ENCODE data around the gene FCHSD2. TPM values are rescaled to one million over a fixed set of nuclear protein-coding genes. Genes with fewer than 3 reads are reported as not detected.
A peak's percentile ranks its signal among the peaks of the same experiment; 100 is the strongest.

The FCHSD2 gene
- total and polyA plus RNA-seq, 10 donors, result 30.2 to 129 (median 69.7) TPM

DNA sequence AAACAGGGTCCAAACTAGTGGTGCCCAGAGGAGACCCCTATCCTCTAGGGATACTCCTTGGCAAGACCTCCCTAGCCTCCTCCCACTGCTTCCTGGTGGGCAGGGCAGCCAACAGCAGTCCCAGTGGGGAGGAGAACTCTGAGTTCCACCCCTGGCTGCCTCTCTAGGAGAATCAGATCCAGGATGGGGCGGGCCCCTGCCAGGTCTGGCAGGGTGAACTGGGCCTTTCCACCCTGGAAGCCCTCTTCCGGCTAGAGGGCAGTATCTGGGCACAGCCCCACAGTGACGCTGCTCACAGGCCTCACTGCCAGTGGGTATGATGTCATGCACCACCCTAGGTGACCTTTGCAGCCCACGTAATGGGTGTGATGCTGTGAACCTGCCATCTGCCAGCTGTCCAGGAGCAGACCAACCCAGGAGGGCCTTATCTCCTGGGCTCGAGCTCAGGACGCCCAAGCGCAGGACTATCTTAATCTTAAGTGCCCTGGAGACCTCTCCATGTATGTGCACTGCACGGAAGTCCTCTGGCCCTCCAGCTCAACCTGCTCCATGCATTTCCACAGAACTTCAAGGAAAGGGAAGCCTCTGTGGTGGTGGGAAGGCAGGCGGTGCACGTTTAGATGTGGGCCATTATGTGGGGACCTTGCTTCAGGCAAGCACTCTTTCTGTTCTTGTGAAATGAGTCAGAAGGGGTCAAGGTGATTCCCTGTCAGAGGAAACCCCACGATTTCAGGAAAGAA lies 31.8 kb upstream of the FCHSD2 start:
- intact Hi-C loops (cut with DNase I; ENCODE audit: low total_unique reads), result loop anchor here (10.0 kb wide), 1 partner anchor 449 kb away; no protein-coding TSS in a partner anchor
- peak; percentile 82 for DNase-seq

DNA sequence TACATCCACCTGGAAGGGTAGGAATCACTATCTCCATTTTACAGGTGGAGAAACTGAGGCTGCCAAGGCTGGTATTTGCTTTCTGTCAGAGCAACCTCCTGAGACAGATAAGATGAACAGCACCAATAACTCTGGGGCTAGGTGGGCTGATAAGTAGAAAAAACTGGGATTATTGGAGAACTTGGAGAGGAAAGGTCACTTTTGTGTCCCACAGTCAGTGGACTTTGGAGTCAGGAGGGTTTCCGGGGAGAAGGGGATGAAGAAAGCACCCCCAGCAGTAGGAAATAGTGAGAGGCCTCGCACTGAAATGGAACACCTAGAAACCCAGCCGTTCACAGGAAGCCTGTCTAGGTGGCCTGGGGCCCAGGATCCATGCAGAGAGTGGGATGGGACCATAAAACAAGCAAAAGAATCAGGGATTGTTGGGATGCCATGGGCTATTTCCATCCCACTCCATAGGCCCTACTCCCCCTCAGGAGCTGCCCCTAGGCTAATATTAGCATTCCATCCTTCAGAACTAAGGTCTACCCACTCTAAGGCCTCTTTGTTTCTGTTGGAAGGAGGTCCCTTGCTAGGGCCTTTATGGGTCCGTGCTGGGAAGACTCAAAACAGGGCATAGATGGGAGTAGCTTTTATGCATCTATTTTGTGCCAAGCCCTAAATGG lies 31.0 kb upstream of the FCHSD2 start:
- peaks cover 34 to 99% (median 68%) of the 10 kb centered on the region in 6 donors for H3K4me1 ChIP-seq
- intact Hi-C loops (cut with DNase I; ENCODE audit: low total_unique reads), result loop anchor here (10.0 kb wide), 1 partner anchor 448 kb away; no protein-coding TSS in a partner anchor
- H3K27ac ChIP-seq, result peak overlapping the region in 6 of 8 donors; percentile 26 to 79 (median 74)
- H3K9me3 ChIP-seq, result no peaks in the 10 kb centered on the region
- H3K36me3 ChIP-seq, result no peaks in the 10 kb centered on the region
- 79 to 92% (median 85%) methylated on average over 4 of the region's 4 CpGs for WGBS, 5 donors
- no peak overlapping the region for H3K4me3 ChIP-seq
- no peaks in the 10 kb centered on the region for H3K27me3 ChIP-seq (replicated peaks in 1 of 7)
- no peak for DNase-seq
- TF ChIP-seq POLR2A (IDR thresholded peaks at IDR 0.05) (no peak), POLR2AphosphoS5 (IDR thresholded peaks at IDR 0.05) (no peak), CTCF (IDR thresholded peaks at IDR 0.05 in 8 of 11, conservative IDR thresholded peaks at IDR 0.05 in 3 of 11) (no peak)

More for the DNA sequence above, 31.8 kb upstream of the FCHSD2 start:
- WGBS, 5 donors, result 64 to 75% (median 69%) methylated on average over 9 to 11 of the region's 11 CpGs
- Histone ChIP-seq H3K4me3 (no peak overlapping the region), H3K27me3 (replicated peaks in 1 of 7) (no peaks in the 10 kb centered on the region), H3K9me3 (no peaks in the 10 kb centered on the region), H3K4me1 (peaks cover 37 to 95% (median 69%) of the 10 kb centered on the region in 6 donors), H3K27ac (peak overlapping the region; percentile 24 to 79 (median 66)), H3K36me3 (no peaks in the 10 kb centered on the region)
- TF ChIP-seq CTCF (IDR thresholded peaks at IDR 0.05 in 8 of 11, conservative IDR thresholded peaks at IDR 0.05 in 3 of 11) (no peak), POLR2A (IDR thresholded peaks at IDR 0.05) (no peak), POLR2AphosphoS5 (IDR thresholded peaks at IDR 0.05) (peak; percentile 31 to 64 (median 59))

DNA sequence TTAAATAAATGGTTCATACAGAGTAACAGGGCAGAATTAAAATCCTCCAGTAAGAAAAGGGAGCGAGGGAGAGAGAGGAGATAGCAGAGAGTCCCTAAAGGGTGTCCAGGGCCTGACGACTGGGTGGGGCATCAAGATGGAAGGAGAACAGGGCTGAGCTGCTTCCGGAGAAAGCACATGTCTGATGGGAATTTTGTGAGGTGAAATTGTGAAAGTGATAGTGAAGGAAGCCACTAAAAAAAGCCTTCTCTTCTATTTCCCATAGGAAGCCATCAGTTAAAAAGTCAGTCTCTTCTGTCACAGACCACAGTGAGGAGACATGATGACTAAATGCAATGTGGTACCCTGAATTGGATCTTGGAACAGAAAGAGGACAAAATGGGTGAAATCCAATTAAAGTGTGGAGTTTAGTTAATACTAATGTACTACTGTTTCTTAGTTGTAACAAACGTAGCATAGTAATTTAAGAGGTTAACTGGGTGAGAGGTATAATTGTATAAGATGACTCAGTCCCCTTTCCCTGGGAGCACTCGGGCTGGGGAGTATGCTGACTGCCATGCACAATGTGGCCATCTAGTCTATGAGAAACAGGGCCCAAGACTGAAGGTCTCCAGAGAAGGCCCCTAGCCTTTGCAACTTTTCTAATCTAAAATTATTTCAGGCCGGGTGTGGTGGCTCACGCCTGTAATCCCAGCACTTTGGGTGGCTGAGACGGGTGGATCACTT lies 29.5 kb upstream of the FCHSD2 start:
- DNase-seq, result peak; percentile 8
- 56 to 78% (median 68%) methylated on average over 8 of the region's 8 CpGs for WGBS, 5 donors
- intact Hi-C loops (cut with DNase I; ENCODE audit: low total_unique reads), result loop anchor here (10.0 kb wide), 1 partner anchor 447 kb away; no protein-coding TSS in a partner anchor

More for the DNA sequence above, 29.5 kb upstream of the FCHSD2 start:
- peaks cover 24 to 99% (median 66%) of the 10 kb centered on the region in 6 donors for H3K4me1 ChIP-seq
- no peaks in the 10 kb centered on the region for H3K36me3 ChIP-seq
- no peaks in the 10 kb centered on the region for H3K9me3 ChIP-seq
- peak overlapping the region in 7 of 8 donors; percentile 30 to 76 (median 46) for H3K27ac ChIP-seq
- no peak overlapping the region for H3K4me3 ChIP-seq
- no peaks in the 10 kb centered on the region for H3K27me3 ChIP-seq (replicated peaks in 1 of 7)
- no peak for TF ChIP-seq POLR2AphosphoS5 (IDR thresholded peaks at IDR 0.05)
- no peak for TF ChIP-seq POLR2A (IDR thresholded peaks at IDR 0.05)
- no peak for TF ChIP-seq CTCF (IDR thresholded peaks at IDR 0.05 in 8 of 11, conservative IDR thresholded peaks at IDR 0.05 in 3 of 11)
